ENCODE results near the gene MYCL.
"Not testable (repeated sequence)": the region's sequence is repeated elsewhere in the genome, so short reads cannot be mapped to it uniquely, and the experiment has no call there.

The MYCL gene

DNA sequence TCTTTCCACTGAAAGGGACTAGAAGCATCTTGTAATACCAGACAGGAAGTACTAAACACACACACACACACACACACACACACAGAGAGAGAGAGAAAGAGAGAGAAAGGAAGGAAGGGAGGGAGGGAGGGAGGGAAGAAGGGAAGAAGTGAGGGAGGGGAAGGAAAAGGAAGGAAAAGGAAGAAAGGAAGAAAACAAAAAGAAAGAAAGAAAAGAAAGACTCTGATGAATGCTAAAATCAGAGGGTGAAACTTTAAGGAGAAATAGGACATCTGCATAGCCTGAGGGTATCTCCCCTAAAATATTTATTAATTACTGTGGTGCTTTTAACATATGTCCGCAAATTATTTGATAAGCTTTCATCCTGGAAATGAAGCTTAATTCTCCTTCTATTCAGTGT, 29.0 kb downstream of the MYCL start:
- H3K4me1 ChIP-seq (ENCODE audit: control insufficient read depth in 5 of 5, insufficient read depth in 5 of 5, low read length in 5 of 5): peaks cover 0 to 5% (median 0%) of the 10 kb centered on the region in 5 donors
- H3K4me3 ChIP-seq (ENCODE audit: low read depth in 1 of 5, low read length in 5 of 5): no peak overlapping the region
- no peaks in the 10 kb centered on the region for H3K9me3 ChIP-seq (ENCODE audit: control insufficient read depth in 5 of 5, low read length in 5 of 5)
- H3K27ac ChIP-seq (ENCODE audit: low read depth, low read length): no peak overlapping the region
- no peaks in the 10 kb centered on the region for H3K27me3 ChIP-seq (ENCODE audit: control insufficient read depth in 5 of 5, insufficient read depth in 4 of 5, low read length in 5 of 5)
- H3K36me3 ChIP-seq (ENCODE audit: control insufficient read depth in 5 of 5, insufficient read depth in 5 of 5, low read length in 5 of 5): peaks cover 0 to 3% (median 0%) of the 10 kb centered on the region in 5 donors
- H3K9ac ChIP-seq (ENCODE audit: low read length in 5 of 5): no peak overlapping the region

DNA sequence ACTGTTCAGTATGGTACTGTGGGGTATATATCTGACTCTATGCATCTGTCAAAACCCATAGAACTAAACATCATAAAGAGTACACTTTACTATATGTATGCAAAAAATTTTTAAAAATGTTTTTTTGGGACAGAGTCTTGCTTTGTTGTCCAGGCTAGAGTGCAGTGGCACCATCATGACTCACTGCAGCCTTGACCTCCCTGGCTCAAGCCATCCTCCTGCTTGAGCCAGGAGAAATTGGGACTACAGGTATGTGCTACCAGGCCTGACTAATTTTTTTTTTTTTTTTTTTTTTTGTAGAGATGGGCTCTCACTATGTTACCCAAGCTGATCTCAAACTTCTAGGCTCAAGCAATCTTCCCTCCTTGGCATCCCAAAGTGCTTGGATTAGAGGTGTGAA, 29.9 kb downstream of the MYCL start:
- Histone ChIP-seq H3K36me3 (ENCODE audit: control insufficient read depth in 5 of 5, insufficient read depth in 5 of 5, low read length in 5 of 5) (no peaks in the 10 kb centered on the region), H3K9me3 (ENCODE audit: control insufficient read depth in 5 of 5, low read length in 5 of 5) (no peaks in the 10 kb centered on the region), H3K27ac (ENCODE audit: low read depth, low read length) (no peak overlapping the region), H3K4me3 (ENCODE audit: low read depth in 1 of 5, low read length in 5 of 5) (no peak overlapping the region), H3K27me3 (ENCODE audit: control insufficient read depth in 5 of 5, insufficient read depth in 4 of 5, low read length in 5 of 5) (no peaks in the 10 kb centered on the region), H3K9ac (ENCODE audit: low read length in 5 of 5) (no peak overlapping the region), H3K4me1 (ENCODE audit: control insufficient read depth in 5 of 5, insufficient read depth in 5 of 5, low read length in 5 of 5) (peaks cover 0 to 5% (median 0%) of the 10 kb centered on the region in 5 donors)

DNA sequence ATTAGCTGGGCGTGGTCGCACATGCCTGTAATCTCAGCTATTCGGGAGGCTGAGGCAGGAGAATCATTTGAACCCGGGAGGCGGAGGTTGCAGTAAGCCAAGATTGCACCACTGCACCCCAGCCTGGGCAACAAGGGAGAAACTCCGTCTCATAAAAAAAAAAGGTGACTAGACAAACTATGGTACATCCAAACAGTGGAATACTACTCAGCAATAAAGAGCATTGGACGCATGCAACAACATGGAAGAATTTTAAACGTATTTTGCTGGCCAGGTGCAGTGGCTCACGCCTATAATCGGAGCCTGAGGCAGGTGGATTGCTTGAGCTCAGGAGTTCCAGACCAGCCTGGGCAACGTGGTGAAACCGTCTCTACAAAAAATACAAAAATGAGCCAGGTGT, 30.7 kb downstream of the MYCL start:
- not testable (repeated sequence) for H3K9me3 ChIP-seq (ENCODE audit: control insufficient read depth in 5 of 5, low read length in 5 of 5); H3K27me3 ChIP-seq (ENCODE audit: control insufficient read depth in 5 of 5, insufficient read depth in 4 of 5, low read length in 5 of 5); H3K4me1 ChIP-seq (ENCODE audit: control insufficient read depth in 5 of 5, insufficient read depth in 5 of 5, low read length in 5 of 5); H3K36me3 ChIP-seq (ENCODE audit: control insufficient read depth in 5 of 5, insufficient read depth in 5 of 5, low read length in 5 of 5); H3K9ac ChIP-seq (ENCODE audit: low read length in 5 of 5); H3K4me3 ChIP-seq (ENCODE audit: low read depth in 1 of 5, low read length in 5 of 5); H3K27ac ChIP-seq (ENCODE audit: low read depth, low read length)

GRCh38 chr1:39869538-39870112, 32.1 kb downstream of the MYCL start:
- not testable (repeated sequence) for H3K4me3 ChIP-seq (ENCODE audit: low read depth in 1 of 5, low read length in 5 of 5); H3K36me3 ChIP-seq (ENCODE audit: control insufficient read depth in 5 of 5, insufficient read depth in 5 of 5, low read length in 5 of 5); H3K9me3 ChIP-seq (ENCODE audit: control insufficient read depth in 5 of 5, low read length in 5 of 5); H3K27me3 ChIP-seq (ENCODE audit: control insufficient read depth in 5 of 5, insufficient read depth in 4 of 5, low read length in 5 of 5); H3K9ac ChIP-seq (ENCODE audit: low read length in 5 of 5); H3K4me1 ChIP-seq (ENCODE audit: control insufficient read depth in 5 of 5, insufficient read depth in 5 of 5, low read length in 5 of 5); H3K27ac ChIP-seq (ENCODE audit: low read depth, low read length)

DNA sequence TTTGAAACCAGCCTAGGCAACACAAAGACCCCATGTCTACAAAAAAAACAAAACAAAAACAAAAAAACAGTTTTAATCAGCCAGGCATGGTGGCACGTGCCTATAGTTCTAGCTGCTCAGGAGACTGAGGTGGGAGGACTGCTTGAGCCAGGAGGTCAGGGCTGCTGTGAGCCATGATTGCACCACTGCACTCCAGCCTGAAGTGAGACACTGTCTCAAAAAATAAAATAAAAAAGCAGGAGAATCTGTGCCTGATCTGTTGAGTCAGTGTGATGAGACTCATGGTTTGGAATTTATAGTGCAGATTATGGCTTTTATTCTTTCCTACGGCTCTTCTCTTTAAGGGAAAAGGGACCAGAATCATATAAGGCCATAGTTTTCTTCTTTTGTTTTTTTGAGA, 35.0 kb downstream of the MYCL start:
- Histone ChIP-seq H3K9me3 (ENCODE audit: control insufficient read depth in 5 of 5, low read length in 5 of 5) (no peaks in the 10 kb centered on the region), H3K9ac (ENCODE audit: low read length in 5 of 5) (no peak overlapping the region), H3K27ac (ENCODE audit: low read depth, low read length) (no peak overlapping the region), H3K36me3 (ENCODE audit: control insufficient read depth in 5 of 5, insufficient read depth in 5 of 5, low read length in 5 of 5) (no peaks in the 10 kb centered on the region), H3K4me1 (ENCODE audit: control insufficient read depth in 5 of 5, insufficient read depth in 5 of 5, low read length in 5 of 5) (peaks cover 0 to 4% (median 0%) of the 10 kb centered on the region in 5 donors), H3K27me3 (ENCODE audit: control insufficient read depth in 5 of 5, insufficient read depth in 4 of 5, low read length in 5 of 5) (no peaks in the 10 kb centered on the region), H3K4me3 (ENCODE audit: low read depth in 1 of 5, low read length in 5 of 5) (no peak overlapping the region)

DNA sequence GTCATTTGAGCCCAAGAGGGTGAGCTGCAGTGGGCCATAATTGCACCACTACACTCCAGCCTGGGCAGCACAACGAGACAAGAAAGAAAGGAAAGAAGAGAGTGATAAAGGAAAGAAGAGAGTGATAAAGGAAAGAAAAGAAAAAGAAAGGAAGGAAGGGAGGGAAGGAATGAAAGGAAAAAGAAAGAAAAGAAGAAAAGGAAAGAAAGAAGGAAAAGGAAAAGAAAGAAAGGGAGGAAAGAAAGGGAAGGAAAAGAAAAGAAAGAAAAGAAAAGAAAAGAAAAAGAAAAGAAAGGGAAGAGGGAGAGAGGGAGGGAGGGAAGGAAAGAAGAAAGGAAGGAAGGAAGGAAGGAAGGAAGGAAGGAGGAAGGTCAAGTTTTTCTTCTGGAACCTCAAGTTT, 36.0 kb downstream of the MYCL start:
- no peaks in the 10 kb centered on the region for H3K27me3 ChIP-seq (ENCODE audit: control insufficient read depth in 5 of 5, insufficient read depth in 4 of 5, low read length in 5 of 5)
- H3K36me3 ChIP-seq (ENCODE audit: control insufficient read depth in 5 of 5, insufficient read depth in 5 of 5, low read length in 5 of 5): no peaks in the 10 kb centered on the region

DNA sequence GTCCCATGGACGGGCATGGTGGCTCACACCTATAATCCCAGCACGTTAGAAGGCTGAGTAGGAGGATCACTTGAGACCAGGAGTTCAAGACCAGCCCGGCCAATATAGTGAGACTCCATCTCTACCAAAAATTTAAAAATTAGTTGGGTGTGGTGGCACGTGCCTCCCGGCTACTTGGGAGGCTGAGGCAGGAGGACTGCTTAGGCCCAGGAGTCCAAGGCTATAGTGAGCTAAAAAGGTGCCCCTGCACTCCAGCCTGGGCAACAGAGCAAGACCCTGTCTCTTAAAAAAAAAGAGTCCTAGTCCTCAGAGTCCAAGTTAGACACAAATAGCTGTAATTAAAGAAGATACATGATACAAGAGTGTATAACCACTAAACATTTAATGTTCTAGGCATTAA, 38.5 kb downstream of the MYCL start:
- Histone ChIP-seq H3K36me3 (ENCODE audit: control insufficient read depth in 5 of 5, insufficient read depth in 5 of 5, low read length in 5 of 5) (no peaks in the 10 kb centered on the region), H3K9ac (ENCODE audit: low read length in 5 of 5) (no peak overlapping the region), H3K27me3 (ENCODE audit: control insufficient read depth in 5 of 5, insufficient read depth in 4 of 5, low read length in 5 of 5) (no peaks in the 10 kb centered on the region), H3K4me1 (ENCODE audit: control insufficient read depth in 5 of 5, insufficient read depth in 5 of 5, low read length in 5 of 5) (peaks cover 0 to 4% (median 0%) of the 10 kb centered on the region in 5 donors), H3K9me3 (ENCODE audit: control insufficient read depth in 5 of 5, low read length in 5 of 5) (no peaks in the 10 kb centered on the region), H3K27ac (ENCODE audit: low read depth, low read length) (no peak overlapping the region), H3K4me3 (ENCODE audit: low read depth in 1 of 5, low read length in 5 of 5) (no peak overlapping the region)

More for the DNA sequence above, 36.0 kb downstream of the MYCL start:
- Histone ChIP-seq H3K27ac (ENCODE audit: low read depth, low read length) (no peak overlapping the region), H3K4me3 (ENCODE audit: low read depth in 1 of 5, low read length in 5 of 5) (no peak overlapping the region), H3K4me1 (ENCODE audit: control insufficient read depth in 5 of 5, insufficient read depth in 5 of 5, low read length in 5 of 5) (peaks cover 0 to 4% (median 0%) of the 10 kb centered on the region in 5 donors), H3K9ac (ENCODE audit: low read length in 5 of 5) (no peak overlapping the region), H3K9me3 (ENCODE audit: control insufficient read depth in 5 of 5, low read length in 5 of 5) (no peaks in the 10 kb centered on the region)

DNA sequence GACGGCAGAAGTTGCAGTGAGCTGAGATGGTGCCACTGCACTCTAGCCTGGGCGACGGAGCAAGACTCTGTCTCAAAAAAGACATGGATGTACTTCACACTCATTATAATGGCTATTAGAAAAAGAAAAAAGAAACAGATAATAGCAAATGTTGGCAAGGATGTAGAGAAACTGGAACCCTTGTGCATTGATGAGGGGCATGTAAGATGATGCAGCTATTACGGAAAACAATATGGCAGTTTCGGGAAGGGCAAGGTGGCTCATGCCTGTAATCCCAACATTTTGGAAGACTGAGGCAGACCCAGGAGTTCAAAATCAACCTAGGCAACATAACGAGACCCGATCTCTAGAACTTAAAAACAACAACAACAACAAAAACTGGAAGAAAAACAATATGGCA, 40.7 kb downstream of the MYCL start:
- H3K27me3 ChIP-seq (ENCODE audit: control insufficient read depth in 5 of 5, insufficient read depth in 4 of 5, low read length in 5 of 5): no peaks in the 10 kb centered on the region
- H3K9me3 ChIP-seq (ENCODE audit: control insufficient read depth in 5 of 5, low read length in 5 of 5): no peaks in the 10 kb centered on the region
- H3K36me3 ChIP-seq (ENCODE audit: control insufficient read depth in 5 of 5, insufficient read depth in 5 of 5, low read length in 5 of 5): peaks cover 0 to 4% (median 0%) of the 10 kb centered on the region in 5 donors
- peaks cover 0 to 4% (median 0%) of the 10 kb centered on the region in 5 donors for H3K4me1 ChIP-seq (ENCODE audit: control insufficient read depth in 5 of 5, insufficient read depth in 5 of 5, low read length in 5 of 5)
- no peak overlapping the region for H3K9ac ChIP-seq (ENCODE audit: low read length in 5 of 5)
- no peak overlapping the region for H3K4me3 ChIP-seq (ENCODE audit: low read depth in 1 of 5, low read length in 5 of 5)
- H3K27ac ChIP-seq (ENCODE audit: low read depth, low read length): no peak overlapping the region

GRCh38 chr1:39859859-39860812, 41.6 kb downstream of the MYCL start:
- no peak overlapping the region for H3K27ac ChIP-seq (ENCODE audit: low read depth, low read length)
- H3K27me3 ChIP-seq (ENCODE audit: control insufficient read depth in 5 of 5, insufficient read depth in 4 of 5, low read length in 5 of 5): no peaks in the 10 kb centered on the region
- H3K36me3 ChIP-seq (ENCODE audit: control insufficient read depth in 5 of 5, insufficient read depth in 5 of 5, low read length in 5 of 5): peaks cover 0 to 6% (median 4%) of the 10 kb centered on the region in 5 donors
- H3K9ac ChIP-seq (ENCODE audit: low read length in 5 of 5): no peak overlapping the region
- no peaks in the 10 kb centered on the region for H3K9me3 ChIP-seq (ENCODE audit: control insufficient read depth in 5 of 5, low read length in 5 of 5)
- peaks cover 0 to 4% (median 0%) of the 10 kb centered on the region in 5 donors for H3K4me1 ChIP-seq (ENCODE audit: control insufficient read depth in 5 of 5, insufficient read depth in 5 of 5, low read length in 5 of 5)
- no peak overlapping the region for H3K4me3 ChIP-seq (ENCODE audit: low read depth in 1 of 5, low read length in 5 of 5)

DNA sequence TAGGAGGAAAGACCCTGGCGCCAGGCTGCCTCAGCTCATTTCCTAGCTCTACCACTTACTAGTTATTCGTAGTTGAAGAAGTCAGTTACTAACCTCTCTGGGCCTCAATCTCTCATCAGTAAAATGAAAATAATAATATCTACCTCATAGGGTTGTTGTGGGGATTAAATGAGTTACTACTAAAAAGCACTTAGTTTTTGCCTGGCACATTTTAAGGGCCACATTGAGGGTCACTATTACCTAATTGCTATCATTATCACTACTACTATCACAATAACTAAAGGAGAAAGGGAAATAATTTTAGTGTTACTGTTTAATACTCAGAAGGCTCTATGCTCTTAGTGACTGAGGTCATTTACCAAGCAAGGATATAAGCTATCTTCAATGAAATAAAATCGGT, 43.4 kb downstream of the MYCL start:
- no peaks in the 10 kb centered on the region for H3K27me3 ChIP-seq (ENCODE audit: control insufficient read depth in 5 of 5, insufficient read depth in 4 of 5, low read length in 5 of 5)
- no peak overlapping the region for H3K4me3 ChIP-seq (ENCODE audit: low read depth in 1 of 5, low read length in 5 of 5)
- peaks cover 0 to 4% (median 0%) of the 10 kb centered on the region in 5 donors for H3K4me1 ChIP-seq (ENCODE audit: control insufficient read depth in 5 of 5, insufficient read depth in 5 of 5, low read length in 5 of 5)
- no peak overlapping the region for H3K9ac ChIP-seq (ENCODE audit: low read length in 5 of 5)
- H3K9me3 ChIP-seq (ENCODE audit: control insufficient read depth in 5 of 5, low read length in 5 of 5): no peaks in the 10 kb centered on the region
- peaks cover 0 to 16% (median 9%) of the 10 kb centered on the region in 5 donors for H3K36me3 ChIP-seq (ENCODE audit: control insufficient read depth in 5 of 5, insufficient read depth in 5 of 5, low read length in 5 of 5)
- no peak overlapping the region for H3K27ac ChIP-seq (ENCODE audit: low read depth, low read length)

All from subcutaneous abdominal adipose tissue (tissue), 5 donors.